Fibroblast of skin of left biceps (primary cell): ENCODE measurements around the gene ARAP1.

ENCODE experiments used
- DNase-seq, 2 experiments: peaks; one replicate each; pipeline ENCODE4 v3.0.0-alpha.2; 2013; ENCODE audit warnings: low read depth in 2 of 2

Gene ARAP1

DNA sequence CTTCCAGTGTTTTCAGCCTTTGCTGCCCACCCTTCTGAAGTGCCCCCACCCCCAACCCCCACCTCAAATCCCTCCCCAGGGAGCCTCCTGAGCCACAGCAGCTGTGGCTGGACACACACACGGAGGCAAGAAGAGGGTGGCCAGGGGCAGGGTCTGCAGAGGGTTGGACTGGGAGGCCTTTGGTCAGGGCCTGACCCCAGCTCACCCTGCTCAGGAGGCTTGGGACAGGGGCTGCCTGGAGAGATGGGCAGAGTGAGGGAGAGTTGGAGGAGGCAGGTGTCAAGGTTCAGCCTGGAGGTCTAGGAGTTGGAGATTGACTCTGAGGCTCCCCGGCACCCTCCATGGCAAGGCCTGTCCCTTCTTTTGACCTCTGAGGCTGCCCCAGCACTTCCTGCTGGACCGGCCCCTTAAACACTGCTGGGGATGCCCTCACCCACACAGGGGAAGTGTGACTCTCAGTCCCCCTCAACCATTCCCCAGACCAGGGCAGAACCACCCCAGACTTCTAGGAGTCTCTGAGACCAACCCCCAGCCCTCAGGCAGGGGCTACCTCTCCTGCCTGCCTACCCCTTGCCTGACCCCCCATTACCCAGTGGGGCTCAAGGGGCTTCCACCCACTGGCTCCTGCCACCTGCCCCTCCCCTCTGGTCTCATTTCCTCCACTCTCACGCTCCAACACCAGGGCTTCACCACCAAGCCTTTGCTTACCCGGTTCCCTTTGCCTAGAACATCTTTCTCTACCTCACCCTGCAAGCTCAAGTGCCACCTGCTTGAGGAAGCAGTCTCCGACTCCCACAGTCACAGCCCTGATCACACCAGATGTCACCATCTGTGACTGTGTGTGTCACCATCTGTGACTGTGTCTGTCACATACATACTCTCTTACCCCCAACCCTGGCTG lies 8.6 kb downstream of the ARAP1 start:
- no peak for DNase-seq

DNA sequence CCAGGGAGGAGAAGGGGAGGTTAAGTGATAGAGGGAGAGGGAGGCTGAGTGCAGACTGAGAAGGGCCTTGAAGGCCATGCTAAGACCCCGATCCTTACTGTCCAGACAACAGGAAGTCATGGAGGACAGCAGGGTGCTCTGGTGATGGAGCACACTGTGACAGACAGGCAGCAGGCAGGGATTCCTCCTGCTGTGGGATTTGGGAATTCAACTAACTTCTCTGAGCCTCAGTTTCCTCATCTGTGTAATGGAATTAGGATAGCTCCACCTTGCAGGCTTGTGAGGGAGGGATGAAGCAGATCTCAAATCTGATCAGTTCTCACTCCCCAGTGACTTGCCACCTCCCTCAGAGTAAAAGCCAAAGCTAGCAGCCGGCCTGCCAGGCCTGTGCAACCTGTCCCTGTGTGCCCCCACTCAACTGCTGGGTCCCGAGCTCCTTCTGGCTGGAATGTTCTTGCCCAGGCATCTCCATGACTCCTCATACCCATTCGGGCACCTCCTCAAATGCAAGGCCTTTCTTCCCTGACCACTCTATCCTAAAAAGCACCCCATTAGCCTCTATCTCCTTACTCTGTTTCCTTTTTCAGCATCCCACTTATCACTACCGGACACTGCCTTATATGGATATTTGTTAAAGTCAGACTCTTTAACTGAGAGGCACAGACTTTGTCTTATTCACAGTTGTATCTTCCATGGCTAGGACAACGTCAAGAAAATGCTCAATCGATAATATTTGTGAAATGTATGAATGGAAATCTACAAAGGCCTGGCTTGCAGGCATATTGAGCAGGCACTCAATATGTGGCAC lies 9.5 kb downstream of the ARAP1 start:
- no peak for DNase-seq

- DNase-seq: no peak
Observed at GRCh38 chr11:72741849-72742512, 10.2 kb downstream of the ARAP1 start.

- DNase-seq: no peak
Observed at GRCh38 chr11:72741429-72741833, 10.8 kb downstream of the ARAP1 start.

- DNase-seq: no peak
Observed at GRCh38 chr11:72740562-72741428, 11.4 kb downstream of the ARAP1 start.

DNA sequence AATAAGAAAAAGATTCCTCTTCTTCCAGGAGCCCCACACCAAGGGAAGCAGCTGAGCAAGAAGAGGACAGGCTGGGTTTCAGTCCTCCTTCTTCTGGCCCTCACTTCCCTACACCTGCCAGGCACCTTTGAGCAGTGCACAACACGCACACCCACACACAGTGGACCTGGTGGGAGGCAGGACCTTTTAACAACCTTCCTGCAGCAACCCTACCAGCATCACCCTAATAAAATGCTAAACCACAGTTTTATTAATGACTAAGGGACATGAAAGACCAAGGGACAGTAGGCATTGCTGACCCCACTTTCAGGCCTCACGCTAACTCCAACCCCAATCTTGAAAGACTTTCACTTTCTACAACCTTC lies 12.2 kb downstream of the ARAP1 start:
- no peak for DNase-seq

DNA sequence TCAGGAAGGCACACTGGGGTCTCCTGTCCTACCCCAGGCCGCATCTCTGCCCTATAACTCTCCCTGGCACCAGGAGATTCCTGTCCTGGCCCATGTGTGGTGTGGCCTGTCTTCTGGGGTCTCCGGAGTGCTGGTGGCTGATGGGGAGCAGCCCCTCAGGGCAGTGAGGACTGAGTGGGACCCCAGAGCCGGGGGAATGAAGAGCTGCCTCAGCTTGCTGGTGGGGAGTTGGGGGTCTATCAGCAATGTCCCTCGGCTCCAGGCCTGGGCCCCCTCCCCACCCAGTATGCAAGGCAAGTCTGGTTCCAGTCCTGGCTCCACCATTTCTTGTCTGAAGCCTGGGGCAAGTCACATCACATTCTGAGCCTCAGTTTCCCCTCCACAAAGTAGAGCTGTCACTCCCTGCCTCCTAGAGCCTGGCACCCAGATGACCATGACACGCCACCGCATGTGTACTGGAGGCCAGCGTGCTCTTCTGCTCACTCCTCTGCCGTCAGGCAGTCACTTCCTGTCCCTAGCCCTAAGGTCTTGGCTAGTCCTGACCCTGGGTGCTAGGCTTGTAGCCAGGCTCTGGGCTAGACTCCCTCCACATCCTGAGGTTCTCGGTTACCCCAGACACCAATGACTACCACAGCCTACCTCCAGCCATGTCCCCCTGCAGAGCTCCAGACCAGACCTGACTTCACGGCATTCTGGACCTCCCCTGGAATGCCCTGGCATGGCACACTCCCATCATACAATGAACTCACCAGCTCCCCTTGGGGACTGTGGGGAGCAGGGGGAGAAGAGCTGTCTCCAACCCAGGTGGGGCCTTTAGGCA lies 12.8 kb downstream of the ARAP1 start:
- no peak for DNase-seq

DNA sequence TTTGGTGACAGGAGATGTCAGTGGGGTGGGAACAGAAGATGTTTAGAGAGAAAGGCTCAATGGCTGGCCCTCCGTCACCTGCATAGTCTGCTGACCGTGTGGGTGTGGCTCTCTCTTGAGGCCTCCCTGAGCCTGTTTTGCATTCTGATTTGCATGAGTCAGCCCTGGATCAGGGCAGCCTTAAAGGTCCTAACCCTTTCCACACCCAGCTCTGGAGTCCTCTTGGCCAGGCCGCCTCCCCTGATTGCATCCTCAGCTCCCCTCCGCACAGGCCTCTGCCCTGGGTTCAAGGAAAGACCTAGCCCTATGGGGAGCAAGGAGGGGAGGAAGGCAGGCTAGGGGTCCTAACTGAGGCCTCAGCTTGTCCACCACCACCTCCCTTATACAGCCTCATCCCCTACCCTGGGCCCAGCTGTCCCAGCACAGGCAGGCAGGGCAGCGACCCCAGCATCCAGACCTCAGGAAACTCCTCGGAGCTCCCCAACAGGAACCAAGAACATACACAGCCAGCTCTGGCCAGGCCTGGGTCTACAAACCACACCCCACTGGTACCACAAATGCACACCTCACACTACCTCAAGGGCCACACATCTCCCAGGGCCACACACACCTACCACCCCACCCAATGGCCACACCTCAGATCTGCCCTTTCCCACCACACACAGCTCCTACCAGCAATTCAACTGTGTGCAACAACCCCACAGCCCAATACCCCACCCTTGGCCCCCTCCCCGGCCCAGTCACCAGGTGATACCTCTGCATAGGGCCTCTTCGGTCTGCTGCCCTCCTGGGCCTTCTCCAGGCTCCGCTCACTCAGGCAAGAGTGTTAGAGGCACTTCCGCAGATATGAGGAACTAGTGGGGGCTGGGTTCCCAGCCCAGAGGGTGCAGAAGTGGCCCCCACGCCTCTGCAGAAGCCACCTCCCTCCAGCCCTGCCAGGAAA lies 13.7 kb downstream of the ARAP1 start:
- no peak for DNase-seq

GRCh38 chr11:72737336-72737735 lies 14.9 kb downstream of the ARAP1 start:
- no peak for DNase-seq

GRCh38 chr11:72736452-72737069 lies 15.6 kb downstream of the ARAP1 start:
- DNase-seq: no peak

GRCh38 chr11:72735495-72736027 lies 16.6 kb downstream of the ARAP1 start:
- DNase-seq: no peak

GRCh38 chr11:72732329-72732728 lies 19.9 kb downstream of the ARAP1 start:
- DNase-seq: no peak

DNA sequence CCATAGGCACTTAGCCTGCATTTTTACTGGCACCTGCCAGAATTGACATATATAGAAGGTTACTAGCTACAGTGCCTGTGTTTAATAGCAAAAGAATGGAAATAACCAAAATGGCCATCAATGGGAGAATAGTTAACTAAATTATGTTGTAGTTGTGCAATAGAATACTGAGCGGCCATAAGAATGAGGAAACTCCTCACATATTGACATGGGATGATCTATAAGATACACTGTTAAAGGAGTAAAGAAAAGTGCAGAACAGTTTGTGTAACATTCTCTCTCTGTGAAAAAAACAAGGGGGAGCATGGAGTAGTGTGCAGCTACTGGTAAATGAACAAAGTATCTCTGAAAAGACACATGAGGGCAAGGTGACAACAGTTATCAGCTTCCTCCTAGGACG lies 21.5 kb downstream of the ARAP1 start:
- no peak for DNase-seq

DNA sequence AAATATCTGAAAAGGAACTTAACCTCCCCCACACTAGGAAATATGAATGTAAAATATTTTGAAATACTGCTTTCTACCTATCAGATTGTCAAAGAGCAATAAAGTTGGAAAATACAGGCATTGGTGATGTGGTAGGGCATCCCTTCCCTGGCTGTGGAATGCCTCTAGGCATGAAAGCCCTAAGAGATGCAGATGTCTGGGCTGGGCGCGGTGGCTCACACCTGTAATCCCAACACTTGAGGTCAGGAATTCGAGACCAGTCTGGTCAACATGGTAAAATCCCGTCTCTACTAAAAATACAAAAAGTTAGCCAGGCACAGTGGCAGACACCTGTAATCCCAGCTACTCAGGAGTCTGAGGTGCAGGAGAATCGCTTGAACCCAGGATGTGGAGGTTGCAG lies 22.0 kb downstream of the ARAP1 start:
- no peak for DNase-seq

DNA sequence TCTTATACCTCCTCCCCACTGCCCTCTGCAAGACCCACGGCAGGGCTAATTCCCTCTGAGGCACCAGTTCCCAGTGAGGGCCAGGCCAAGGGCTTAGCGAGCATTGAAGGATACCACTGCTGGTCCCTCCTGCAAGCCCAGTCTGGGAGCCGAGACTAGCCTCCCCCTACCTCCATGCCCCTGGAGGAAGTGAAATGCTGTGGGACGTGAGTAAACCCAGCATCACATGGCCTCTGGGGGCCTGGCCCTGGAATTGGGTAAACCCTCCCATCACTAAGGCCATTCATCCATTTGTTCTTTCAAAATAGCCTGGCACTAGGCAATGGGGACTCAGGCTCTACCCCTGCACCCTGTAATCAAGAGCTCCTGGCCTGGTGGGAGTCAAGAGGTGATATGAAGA lies 24.7 kb downstream of the ARAP1 start:
- no peak for DNase-seq

DNA sequence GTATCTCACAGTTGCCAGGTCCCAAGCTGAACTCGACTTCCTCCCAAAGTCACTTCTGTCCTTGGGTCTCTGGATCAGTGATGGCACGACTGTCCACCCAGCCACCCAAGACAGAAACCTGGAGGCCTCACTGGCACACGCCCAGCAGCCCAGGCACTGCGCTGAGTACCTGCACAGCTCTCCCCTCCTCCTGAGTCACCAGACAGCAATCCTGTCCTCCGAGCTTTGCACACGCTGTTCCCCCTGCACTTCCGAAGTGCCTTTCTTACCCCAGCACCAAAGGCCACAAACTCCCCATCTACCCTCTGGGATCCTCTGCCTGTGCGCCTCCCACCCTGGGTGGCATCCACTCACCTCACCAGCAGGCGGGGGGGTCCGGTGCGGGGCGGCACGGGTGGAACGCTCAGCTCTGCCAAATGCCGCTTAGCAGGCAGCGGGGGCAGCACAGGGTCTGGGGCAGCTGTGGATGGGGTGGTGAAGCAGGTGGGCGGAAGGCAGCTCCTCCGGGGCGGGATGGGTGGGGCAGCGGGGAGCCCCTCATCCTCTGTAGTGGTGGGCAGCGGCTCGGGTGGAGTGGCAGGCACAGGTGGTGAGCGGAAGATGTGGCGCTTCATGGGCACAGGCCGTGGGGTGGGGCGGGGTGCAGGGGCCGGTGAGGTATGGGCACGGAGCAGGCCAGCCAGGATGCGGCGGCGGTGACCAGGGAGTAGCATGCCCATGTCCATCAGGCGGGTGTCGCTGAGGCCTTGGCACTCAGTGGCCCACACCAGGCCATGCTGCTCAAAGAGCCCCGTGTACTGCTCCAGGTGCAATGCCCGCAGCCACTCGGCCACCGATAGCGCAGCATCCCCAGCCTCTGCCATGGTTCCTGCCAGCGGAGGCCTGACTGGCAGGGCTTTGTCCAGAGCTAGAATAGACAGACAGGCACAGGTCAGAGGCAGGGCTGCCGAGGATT lies 25.7 kb downstream of the ARAP1 start:
- no peak for DNase-seq

DNA sequence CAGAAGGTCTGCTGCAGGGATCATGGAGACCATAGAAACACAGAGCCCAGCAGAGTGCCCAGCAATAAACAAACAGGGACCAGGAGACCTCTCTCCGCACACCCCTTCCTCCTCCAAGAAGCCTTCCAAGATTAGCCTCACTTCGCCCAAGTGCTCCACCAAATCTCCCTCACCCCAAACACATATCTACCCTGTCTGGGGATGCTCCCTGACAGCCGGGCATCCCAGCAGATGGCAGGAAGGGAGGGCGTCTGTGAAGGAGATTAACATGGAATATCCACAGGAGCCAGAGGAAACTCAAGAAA lies 26.5 kb downstream of the ARAP1 start:
- no peak for DNase-seq
